DND-41 (cell line): ENCODE results near the gene PIK3IP1.
"Not testable (repeated sequence)": the region's sequence is repeated elsewhere in the genome, so short reads cannot be mapped to it uniquely, and the experiment has no call there.

Experiments used
- EZH2 ChIP-seq: IDR thresholded peaks from 3 replicates; pipeline ENCODE4 v1.6.1; 2012; ENCODE audit warnings: borderline replicate concordance, low read depth, mild to moderate bottlenecking, moderate library complexity, low read length, inconsistent platforms; ENCODE audit not compliant: severe bottlenecking
- TF ChIP-seq, protein P1 (sequence below): IDR thresholded peaks from 2 replicates; pipeline ENCODE4 v1.5.1; 2012; ENCODE audit warnings: borderline replicate concordance, low read length, moderate library complexity, mild to moderate bottlenecking; ENCODE audit not compliant: poor library complexity, severe bottlenecking; ENCODE audit errors: extremely low read depth

DNA sequence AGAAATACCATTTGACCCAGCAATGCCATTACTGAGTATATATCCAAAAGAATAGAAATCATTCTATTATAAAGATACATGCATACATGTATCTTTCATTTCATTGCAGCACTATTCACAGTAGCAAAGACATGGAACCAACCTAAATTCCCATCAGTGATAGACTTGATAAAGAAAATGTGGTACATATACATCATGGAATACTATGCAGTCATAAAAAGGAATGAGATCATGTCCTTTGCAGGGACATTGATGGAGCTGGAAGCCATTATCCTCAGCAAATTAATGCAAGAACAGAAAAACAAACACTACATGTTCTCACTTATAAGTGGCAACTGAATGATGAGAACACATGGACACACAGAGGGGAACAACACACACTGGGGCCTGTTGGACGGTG, 21.9 kb upstream of the PIK3IP1 start:
- TF ChIP-seq, protein P1, sequence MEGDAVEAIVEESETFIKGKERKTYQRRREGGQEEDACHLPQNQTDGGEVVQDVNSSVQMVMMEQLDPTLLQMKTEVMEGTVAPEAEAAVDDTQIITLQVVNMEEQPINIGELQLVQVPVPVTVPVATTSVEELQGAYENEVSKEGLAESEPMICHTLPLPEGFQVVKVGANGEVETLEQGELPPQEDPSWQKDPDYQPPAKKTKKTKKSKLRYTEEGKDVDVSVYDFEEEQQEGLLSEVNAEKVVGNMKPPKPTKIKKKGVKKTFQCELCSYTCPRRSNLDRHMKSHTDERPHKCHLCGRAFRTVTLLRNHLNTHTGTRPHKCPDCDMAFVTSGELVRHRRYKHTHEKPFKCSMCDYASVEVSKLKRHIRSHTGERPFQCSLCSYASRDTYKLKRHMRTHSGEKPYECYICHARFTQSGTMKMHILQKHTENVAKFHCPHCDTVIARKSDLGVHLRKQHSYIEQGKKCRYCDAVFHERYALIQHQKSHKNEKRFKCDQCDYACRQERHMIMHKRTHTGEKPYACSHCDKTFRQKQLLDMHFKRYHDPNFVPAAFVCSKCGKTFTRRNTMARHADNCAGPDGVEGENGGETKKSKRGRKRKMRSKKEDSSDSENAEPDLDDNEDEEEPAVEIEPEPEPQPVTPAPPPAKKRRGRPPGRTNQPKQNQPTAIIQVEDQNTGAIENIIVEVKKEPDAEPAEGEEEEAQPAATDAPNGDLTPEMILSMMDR, result not testable (repeated sequence)
- not testable (repeated sequence) for TF ChIP-seq EZH2
